ENCODE measurements around the gene KDELR3. TPM values are rescaled to one million over a fixed set of nuclear protein-coding genes. Genes with fewer than 3 reads are reported as not detected.
A peak's percentile ranks its signal among the peaks of the same experiment; 100 is the strongest.

The KDELR3 gene
- total and polyA plus RNA-seq, 2 of the 8 experiments (the other 6 are each of a cell fraction or from before 2014, with no cell fraction given), result 7.9 to 13.0 TPM

DNA sequence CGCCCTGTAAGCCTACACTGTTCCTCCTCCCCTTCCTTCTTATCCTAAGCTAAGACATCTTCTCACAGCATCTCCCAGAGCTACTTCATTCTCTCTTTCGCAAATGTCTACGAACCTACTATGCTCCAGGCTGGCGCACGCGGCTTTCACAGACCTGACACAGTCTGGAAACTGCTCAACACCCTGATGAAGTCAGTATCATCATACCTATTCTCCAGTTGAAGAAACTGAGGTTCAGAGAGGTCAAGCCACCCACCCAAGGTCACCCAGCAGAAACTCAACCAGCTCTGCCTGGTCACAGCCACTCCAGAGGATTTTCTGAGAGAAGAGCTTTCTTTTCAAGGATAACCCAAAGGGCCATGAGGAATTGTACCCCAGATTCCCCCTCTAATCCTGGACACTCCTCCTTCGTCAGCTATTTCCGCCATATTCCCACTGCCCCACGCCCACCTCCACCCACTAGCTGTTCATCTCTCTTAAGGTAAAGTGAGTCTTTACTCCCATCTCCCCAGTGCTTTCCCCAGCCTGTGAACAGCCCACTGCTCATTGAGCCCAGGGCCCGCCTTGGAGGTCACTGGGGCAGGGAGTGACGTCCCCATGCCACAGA, 14.7 kb upstream of the KDELR3 start:
- WGBS, 2 experiments (ENCODE audit: extremely low coverage in 1 of 2, insufficient coverage in 1 of 2, insufficient read length in 1 of 2, insufficient replicate concordance in 2 of 2, low coverage in 1 of 2, low lambda C conversion rate in 2 of 2, missing lambda C conversion rate in 1 of 2), result 83% methylated on average over 11 of the region's 11 CpGs; no CpG with 5 or more reads in 1 of the 2 experiments
- Histone ChIP-seq H2AFZ (ENCODE audit: low read length) (no peak overlapping the region), H3K9me3 (ENCODE audit: insufficient read depth in 2 of 2, low read depth in 1 of 2, low read length in 1 of 2) (no peaks in the 10 kb centered on the region), H2BK12ac (ENCODE audit: low read depth, low read length) (no peak overlapping the region), H2BK120ac (replicated peaks; ENCODE audit: low read depth, low read length) (no peak overlapping the region), H4K8ac (ENCODE audit: extremely low read depth, insufficient read depth, low read length) (no peak overlapping the region), H4K91ac (replicated peaks; ENCODE audit: insufficient read length, low read length) (no peak overlapping the region), H3K27me3 (replicated peaks in 1 of 4; ENCODE audit: control insufficient read depth in 3 of 4, extremely low read depth in 1 of 4, insufficient read depth in 3 of 4, low read length in 3 of 4) (peaks cover 15 to 37% (median 31%) of the 10 kb centered on the region in 4 experiments), H3K23ac (ENCODE audit: insufficient read length) (no peak overlapping the region), H3K79me1 (ENCODE audit: low read depth, low read length) (no peaks in the 10 kb centered on the region), H3K4ac (replicated peaks; ENCODE audit: insufficient read length, low read depth, low read length) (no peak overlapping the region), H3K4me3 (ENCODE audit: extremely low read depth in 1 of 4, insufficient read depth in 2 of 4, low read depth in 3 of 4, low read length in 4 of 4) (no peak overlapping the region), H3K23me2 (ENCODE audit: low read depth, low read length) (peaks cover 17% of the 10 kb centered on the region; the same call in 1 of the 2 replicates), H3K36me3 (ENCODE audit: control insufficient read depth in 2 of 4, insufficient read depth in 4 of 4, low read length in 3 of 4) (no peaks in the 10 kb centered on the region; a peak in 1 of 8 replicates), H2BK5ac (ENCODE audit: low read depth, low read length) (no peak overlapping the region), H2AK5ac (ENCODE audit: low read depth, low read length) (no peak overlapping the region), H2BK20ac (ENCODE audit: low read length) (no peak overlapping the region), H3K4me2 (ENCODE audit: insufficient read depth in 1 of 2, low read depth in 2 of 2, low read length in 2 of 2) (no peak overlapping the region; a peak in 1 of 4 replicates), H3K9ac (replicated peaks in 1 of 4; ENCODE audit: extremely low read depth in 1 of 4, low read depth in 3 of 4, low read length in 3 of 4) (no peak overlapping the region), H3K56ac (replicated peaks; ENCODE audit: insufficient read length, low read depth, low read length) (no peak overlapping the region), H3K4me1 (replicated peaks in 1 of 4; ENCODE audit: control insufficient read depth in 3 of 4, insufficient read depth in 4 of 4, low read length in 3 of 4) (peaks cover 0 to 18% (median 9%) of the 10 kb centered on the region in 4 experiments; a peak in 6 of 7 replicates), H4K20me1 (replicated peaks in 1 of 2; ENCODE audit: control insufficient read depth in 1 of 2, insufficient read depth in 2 of 2, low read length in 2 of 2) (peaks cover 5 to 10% of the 10 kb centered on the region in 2 experiments), H2BK15ac (ENCODE audit: low read length) (peak overlapping the region; percentile 92; the same call in 1 of the 2 replicates), H3K14ac (ENCODE audit: insufficient read length) (no peak overlapping the region), H3K27ac (ENCODE audit: low read depth, low read length) (no peak overlapping the region), H4K5ac (ENCODE audit: insufficient read length, low read depth, low read length) (no peak overlapping the region), H3K79me2 (ENCODE audit: control insufficient read depth in 1 of 2, insufficient read depth in 2 of 2, low read length in 2 of 2) (no peaks in the 10 kb centered on the region), H3K18ac (ENCODE audit: extremely low read depth, low read length) (no peak overlapping the region)
- POLR2A ChIA-PET (ENCODE audit: partially characterized antibody), result interaction anchor here (1.3 to 3.3 kb wide), 3 partner anchors 16 to 31 kb away, joined by 4 to 11 read pairs (median 7); no protein-coding TSS in a partner anchor
- DNase-seq (ENCODE audit: low read depth in 1 of 2, low spot score in 2 of 2) (no peak), FAIRE-seq (no peak)
- TF ChIP-seq TAF7 (optimal IDR thresholded peaks at IDR 0.05; ENCODE audit: borderline replicate concordance, low read depth, low read length), result no peak
- TF ChIP-seq KDM1A (IDR thresholded peaks at IDR 0.05; ENCODE audit: borderline replicate concordance, low read length), result peak; percentile 45; the same call in 1 of the 2 replicates
- CTCF ChIA-PET (ENCODE audit: partially characterized antibody), result interaction anchor here (0.8 to 2.5 kb wide), 9 partner anchors 9 to 51 kb away, joined by 3 to 9 read pairs (median 5); no protein-coding TSS in a partner anchor
